D721Med (cell line): Measurements from ENCODE around the gene ANKFY1.
"Not testable (repeated sequence)": the region's sequence is repeated elsewhere in the genome, so short reads cannot be mapped to it uniquely, and the experiment has no call there.

Experiments used
- DNase-seq: peaks from one replicate; pipeline ENCODE4 v3.0.0; 2011; ENCODE audit warnings: low spot score; ENCODE audit not compliant: insufficient read length
- FAIRE-seq: peaks from 2 replicates; lab custom pipeline; 2011; peaks lifted over from hg19 to GRCh38; lab: Jason Lieb, UNC
- CTCF ChIP-seq: IDR thresholded peaks from 2 replicates; pipeline ENCODE4 v1.5.1; 2012; ENCODE audit warnings: mild to moderate bottlenecking, control low read depth; ENCODE audit not compliant: insufficient read depth; ENCODE audit errors: missing control alignments

ANKFY1 gene

DNA sequence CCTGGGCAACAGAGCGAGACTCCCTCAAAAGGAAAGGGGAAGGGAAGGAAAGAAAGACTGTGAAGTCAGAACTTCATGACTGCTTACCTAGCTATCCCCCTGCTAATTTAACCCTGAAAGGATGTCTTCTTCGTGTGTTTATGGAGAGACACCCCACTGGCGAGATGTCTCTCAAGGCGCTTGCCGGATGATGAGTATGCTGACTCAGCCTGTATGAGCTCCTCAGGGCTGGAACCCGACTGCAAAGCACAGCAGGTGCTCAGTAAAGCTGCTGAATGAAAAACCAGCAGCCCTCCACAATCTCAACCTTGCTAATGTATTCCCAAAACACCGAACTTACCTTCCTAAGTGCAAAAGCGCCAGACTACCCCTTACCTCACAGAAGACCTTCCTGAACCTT, 2.3 kb downstream of the ANKFY1 start:
- DNase-seq (no peak), FAIRE-seq (no peak)
- TF ChIP-seq CTCF = no peak

GRCh38 chr17:4258867-4259266, 4.9 kb downstream of the ANKFY1 start:
- DNase-seq (no peak), FAIRE-seq (no peak)
- no peak for TF ChIP-seq CTCF

- no peak for TF ChIP-seq CTCF
These were observed 6.8 kb downstream of the ANKFY1 start for GRCh38 chr17:4256952-4257351.

DNA sequence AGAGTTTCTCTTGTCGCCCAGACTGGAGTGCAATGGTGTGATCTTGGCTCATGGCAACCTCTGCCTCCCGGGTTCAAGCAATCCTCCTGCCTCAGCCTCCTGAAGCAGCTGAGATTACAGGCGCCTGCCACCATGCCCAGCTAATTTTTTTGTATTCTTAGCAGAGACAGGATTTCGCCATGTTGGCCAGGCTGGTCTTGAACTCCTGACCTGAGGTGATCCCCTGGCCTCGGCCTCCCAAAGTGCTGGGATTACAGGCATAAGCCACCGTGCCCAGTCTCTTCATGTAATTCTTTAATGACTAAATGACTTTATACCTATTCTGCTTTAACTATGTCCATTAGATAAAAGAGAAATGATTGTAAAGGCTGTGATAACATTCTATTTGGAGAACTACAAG, 8.5 kb downstream of the ANKFY1 start:
- DNase-seq, FAIRE-seq: not testable (repeated sequence)

More at GRCh38 chr17:4256952-4257351, 6.8 kb downstream of the ANKFY1 start:
- FAIRE-seq = no peak
- DNase-seq = no peak

DNA sequence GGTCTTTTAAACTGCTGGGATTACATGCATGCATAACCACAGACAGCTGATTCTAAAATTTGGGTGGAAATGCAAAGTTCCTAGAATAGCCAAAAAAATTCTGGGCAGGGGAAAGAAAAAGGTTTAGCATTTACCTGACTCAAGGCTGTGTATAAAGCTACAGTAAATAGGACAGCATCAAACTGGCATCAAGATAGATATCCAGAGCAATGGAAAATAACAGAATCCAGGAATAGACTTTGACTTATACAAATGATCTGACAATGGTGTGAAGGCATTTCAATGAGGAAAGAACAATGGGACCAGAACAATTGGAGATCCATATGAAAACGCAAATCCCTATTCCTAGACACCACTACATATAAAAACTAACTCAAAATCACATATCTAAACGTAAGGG, 12.9 kb downstream of the ANKFY1 start:
- FAIRE-seq = no peak
- no peak for DNase-seq
- TF ChIP-seq CTCF = no peak

GRCh38 chr17:4249452-4250029, 14.2 kb downstream of the ANKFY1 start:
- peak; percentile 30 for TF ChIP-seq CTCF
- DNase-seq = no peak
- FAIRE-seq = no peak

GRCh38 chr17:4248504-4249277, 15.1 kb downstream of the ANKFY1 start:
- no peak for TF ChIP-seq CTCF
- DNase-seq = no peak
- FAIRE-seq = no peak
